NCI-H2196 treated with DMSO at 0.1 percent for 48 hours (cell line): Measurements from ENCODE around the gene DNAH9.

ENCODE experiments used
- DNase-seq: peaks from one replicate; lab custom pipeline; 2025; ENCODE audit not compliant: unreplicated experiment; lab: John Stamatoyannopoulos, UW

DNAH9 gene, protein sequence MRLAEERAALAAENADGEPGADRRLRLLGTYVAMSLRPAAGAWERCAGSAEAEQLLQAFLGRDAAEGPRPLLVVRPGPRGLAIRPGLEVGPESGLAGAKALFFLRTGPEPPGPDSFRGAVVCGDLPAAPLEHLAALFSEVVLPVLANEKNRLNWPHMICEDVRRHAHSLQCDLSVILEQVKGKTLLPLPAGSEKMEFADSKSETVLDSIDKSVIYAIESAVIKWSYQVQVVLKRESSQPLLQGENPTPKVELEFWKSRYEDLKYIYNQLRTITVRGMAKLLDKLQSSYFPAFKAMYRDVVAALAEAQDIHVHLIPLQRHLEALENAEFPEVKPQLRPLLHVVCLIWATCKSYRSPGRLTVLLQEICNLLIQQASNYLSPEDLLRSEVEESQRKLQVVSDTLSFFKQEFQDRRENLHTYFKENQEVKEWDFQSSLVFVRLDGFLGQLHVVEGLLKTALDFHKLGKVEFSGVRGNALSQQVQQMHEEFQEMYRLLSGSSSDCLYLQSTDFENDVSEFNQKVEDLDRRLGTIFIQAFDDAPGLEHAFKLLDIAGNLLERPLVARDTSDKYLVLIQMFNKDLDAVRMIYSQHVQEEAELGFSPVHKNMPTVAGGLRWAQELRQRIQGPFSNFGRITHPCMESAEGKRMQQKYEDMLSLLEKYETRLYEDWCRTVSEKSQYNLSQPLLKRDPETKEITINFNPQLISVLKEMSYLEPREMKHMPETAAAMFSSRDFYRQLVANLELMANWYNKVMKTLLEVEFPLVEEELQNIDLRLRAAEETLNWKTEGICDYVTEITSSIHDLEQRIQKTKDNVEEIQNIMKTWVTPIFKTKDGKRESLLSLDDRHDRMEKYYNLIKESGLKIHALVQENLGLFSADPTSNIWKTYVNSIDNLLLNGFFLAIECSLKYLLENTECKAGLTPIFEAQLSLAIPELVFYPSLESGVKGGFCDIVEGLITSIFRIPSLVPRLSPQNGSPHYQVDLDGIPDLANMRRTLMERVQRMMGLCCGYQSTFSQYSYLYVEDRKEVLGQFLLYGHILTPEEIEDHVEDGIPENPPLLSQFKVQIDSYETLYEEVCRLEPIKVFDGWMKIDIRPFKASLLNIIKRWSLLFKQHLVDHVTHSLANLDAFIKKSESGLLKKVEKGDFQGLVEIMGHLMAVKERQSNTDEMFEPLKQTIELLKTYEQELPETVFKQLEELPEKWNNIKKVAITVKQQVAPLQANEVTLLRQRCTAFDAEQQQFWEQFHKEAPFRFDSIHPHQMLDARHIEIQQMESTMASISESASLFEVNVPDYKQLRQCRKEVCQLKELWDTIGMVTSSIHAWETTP (N-terminal part only)

DNA sequence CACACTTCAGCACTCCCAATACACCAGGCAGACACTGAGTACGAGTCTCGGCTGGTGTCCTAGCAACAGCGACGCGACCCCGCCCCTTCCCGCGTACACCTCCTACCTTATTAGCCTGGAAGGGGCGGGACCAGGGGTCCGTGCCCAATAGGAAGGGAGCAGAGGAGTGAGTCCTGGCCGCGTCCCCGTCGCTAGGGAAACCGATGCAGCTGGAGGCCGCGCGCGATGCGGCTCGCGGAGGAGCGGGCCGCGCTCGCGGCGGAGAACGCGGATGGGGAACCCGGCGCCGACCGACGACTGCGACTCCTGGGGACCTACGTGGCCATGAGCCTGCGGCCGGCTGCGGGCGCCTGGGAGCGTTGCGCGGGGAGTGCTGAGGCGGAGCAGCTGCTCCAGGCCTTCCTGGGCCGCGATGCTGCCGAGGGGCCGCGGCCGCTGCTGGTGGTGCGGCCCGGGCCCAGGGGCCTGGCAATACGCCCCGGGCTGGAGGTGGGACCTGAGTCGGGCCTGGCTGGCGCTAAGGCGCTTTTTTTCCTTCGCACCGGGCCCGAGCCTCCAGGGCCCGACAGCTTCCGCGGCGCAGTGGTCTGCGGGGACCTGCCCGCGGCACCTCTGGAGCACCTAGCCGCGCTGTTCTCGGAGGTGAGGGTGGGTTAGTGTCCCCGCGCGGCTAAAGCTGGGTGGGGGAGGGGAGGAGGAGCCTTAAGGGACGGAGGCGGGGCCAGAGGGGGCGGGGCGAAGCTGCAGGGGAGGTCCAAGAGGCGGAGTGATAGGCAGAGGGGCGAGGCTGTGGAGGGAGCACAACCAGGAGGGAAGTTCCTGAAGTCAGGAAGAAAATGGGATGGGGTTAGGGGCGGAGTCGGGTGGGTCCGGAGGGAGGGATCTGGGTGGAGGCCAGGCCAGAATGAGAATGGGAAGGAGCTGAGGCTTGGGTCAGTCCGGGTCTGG lies at the start of gene DNAH9:
DNAH9 (plus strand) TSS at position 197 of the 948 bp plus-strand sequence; CDS start at position 226, 29 bp downstream.
- no peak for DNase-seq

DNA sequence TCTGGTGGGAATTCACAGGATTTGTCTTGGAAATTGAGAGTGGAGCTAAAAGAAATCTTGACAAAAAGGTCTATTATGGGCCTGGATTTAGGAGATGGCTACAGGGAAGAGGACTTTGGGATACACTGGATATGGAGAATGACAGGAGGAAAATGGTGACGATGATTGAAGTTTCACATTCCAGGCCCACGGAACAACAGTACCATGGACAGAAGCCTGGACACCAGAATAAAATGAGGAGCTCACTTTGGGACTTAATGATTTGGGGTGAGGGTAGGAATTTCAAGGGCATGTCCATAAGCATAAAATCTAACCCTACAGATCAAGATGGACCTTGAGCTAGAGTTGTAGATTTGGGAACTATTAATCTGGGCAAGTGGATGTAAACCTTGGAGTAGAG lies 47.8 kb upstream of the DNAH9 start:
- DNase-seq = no peak

- no peak for DNase-seq
Observed at GRCh38 chr17:11551442-11551841, 46.8 kb upstream of the DNAH9 start.

DNA sequence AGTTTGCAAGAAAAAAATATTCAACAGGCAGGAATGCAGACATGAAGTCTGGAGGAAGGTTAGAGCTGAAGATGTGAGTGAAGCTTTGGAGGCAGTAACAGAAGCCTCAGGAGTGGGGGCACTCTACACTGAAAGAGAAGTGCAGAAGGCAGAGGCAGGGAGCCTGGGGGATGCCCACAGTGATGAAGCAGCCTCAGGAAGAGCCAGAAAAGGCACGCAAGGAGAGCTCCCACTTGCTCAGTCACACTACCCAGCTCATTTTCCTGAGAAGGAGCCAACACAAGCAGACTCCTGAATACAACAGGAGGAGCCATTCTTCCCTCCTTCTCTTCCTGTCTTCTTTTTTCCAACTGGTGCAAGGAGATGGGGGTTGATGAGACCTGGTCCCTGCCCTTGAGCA lies 45.1 kb upstream of the DNAH9 start:
- no peak for DNase-seq

DNA sequence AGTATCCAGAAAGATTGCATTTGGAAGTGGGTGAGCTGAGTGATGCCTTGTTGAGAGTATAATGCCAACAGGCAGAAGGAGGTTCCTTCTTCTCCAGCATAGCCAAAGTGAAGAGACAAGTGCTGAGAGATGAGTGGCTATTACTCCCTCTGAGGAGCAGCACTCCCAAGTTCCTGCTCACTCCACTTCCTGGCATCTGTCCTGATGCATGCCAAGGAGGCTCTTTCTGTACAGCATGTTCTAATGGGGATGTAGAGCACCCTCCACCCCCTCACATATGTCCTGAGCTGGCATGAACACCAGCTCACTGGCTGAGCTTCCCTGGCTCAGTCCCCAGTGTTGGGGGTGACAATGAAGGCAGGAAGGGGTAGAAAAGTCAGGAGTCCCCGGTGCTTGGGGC lies 44.2 kb upstream of the DNAH9 start:
- no peak for DNase-seq

- no peak for DNase-seq
Observed at GRCh38 chr17:11554542-11554941, 43.7 kb upstream of the DNAH9 start.

DNA sequence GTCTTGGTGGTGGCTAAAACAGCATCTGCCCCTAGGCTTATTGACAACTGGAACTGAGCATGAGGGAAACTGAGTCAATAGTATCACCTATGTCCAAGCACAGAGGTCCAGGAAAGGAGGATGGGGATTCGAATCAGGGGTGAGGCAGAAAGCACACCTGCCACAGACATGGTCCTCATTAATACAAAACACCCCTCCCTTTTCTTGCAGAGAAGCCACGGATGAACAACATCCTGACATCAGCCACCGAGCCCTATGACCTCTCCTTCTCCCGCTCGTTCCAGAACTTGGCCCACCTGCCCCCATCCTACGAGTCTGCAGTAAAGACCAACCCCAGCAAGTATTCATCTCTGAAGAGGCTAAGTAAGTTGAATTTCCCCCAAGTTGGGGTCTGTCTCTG lies 42.7 kb upstream of the DNAH9 start:
- no peak for DNase-seq

DNA sequence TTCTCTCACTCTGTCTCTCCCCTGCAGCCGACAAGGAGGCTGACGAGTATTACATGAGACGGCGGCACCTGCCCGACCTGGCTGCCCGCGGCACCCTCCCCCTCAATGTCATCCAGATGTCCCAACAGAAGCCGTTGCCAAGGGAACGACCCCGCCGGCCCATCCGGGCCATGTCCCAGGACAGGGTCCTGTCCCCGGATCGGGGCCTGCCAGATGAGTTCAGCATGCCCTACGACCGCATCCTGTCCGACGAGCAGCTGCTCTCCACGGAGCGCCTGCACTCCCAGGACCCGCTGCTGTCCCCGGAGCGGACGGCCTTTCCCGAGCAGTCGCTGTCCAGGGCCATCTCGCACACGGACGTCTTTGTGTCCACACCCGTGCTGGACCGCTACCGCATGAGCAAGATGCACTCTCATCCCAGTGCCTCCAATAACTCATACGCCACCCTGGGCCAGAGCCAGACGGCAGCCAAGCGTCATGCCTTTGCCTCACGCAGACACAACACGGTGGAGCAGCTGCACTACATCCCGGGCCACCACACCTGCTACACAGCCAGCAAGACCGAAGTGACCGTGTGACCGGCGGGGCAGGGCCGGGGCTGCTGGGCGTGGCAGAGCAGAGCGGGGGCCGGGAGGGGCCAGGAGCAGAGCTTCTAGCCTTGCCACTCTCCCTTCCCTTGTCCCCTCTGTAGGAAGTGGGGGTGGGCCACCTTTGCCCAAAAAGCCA lies 40.4 kb upstream of the DNAH9 start:
- no peak for DNase-seq

DNA sequence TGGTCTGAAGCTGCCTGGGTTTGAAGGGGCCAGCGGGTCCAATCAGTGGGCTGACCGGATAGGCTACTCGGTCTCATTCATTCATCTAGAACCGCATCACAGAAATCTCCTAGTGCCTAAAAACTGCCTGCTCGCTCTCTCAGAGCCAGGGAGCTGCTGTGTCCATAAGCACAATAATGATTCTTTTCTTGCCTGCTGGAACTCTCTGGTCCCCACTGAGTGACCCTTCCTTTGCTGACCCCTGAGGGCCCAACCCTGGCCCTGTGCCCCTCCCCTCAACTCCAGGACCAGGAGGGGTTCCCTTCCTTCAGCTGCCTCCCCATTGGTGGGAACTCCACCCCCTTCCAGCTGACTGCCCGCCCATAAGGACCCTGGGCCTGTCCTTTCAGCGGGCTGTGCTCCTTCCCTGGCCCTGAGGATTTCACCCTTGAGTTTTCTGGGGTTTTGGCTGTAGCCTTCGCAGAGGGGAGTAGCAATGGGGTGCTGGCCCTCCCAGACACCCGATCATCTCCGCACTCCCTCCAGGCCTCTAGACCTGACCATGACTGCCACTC lies 39.5 kb upstream of the DNAH9 start:
- no peak for DNase-seq

DNA sequence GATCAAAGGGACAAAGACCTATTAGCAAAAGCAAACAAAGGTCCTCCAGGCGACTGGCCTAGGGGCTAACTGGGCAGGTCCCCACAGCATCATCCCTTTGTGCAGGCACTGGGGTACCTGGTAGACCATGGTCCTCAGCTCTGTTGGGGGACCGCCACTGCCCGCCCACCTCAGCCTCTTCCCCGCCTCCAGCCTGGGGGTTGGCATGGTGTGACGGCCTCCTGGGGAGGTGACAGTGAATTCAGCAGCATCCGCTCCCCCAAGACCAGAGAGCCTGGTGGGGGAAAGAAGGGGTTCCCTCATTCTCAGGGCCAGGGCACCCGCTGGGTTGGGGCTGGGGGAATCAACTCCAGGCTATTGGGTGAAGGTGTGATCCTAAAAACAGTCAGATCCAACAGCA lies 38.7 kb upstream of the DNAH9 start:
- DNase-seq = no peak

DNA sequence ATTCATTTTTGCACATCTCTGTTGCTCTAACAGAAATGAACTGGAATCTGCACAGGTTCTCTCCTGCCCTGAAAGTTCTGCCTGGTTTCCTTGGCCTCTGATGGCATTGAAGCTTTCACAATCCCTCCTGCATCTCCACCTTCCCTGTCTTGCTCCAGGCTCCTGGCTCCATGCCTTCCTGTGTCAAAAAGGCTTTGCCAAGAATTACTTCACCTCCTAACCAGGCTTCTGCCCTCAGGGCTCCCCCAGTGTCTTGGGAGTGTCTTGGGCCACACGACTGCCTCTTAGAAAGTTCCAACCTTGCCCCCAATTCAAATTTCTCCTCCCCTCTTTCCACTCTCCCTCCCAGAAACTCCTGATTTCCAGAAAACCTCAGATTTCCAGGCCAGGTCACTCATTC lies 37.0 kb upstream of the DNAH9 start:
- no peak for DNase-seq

- DNase-seq = no peak
Observed at GRCh38 chr17:11561702-11562101, 36.6 kb upstream of the DNAH9 start.

DNA sequence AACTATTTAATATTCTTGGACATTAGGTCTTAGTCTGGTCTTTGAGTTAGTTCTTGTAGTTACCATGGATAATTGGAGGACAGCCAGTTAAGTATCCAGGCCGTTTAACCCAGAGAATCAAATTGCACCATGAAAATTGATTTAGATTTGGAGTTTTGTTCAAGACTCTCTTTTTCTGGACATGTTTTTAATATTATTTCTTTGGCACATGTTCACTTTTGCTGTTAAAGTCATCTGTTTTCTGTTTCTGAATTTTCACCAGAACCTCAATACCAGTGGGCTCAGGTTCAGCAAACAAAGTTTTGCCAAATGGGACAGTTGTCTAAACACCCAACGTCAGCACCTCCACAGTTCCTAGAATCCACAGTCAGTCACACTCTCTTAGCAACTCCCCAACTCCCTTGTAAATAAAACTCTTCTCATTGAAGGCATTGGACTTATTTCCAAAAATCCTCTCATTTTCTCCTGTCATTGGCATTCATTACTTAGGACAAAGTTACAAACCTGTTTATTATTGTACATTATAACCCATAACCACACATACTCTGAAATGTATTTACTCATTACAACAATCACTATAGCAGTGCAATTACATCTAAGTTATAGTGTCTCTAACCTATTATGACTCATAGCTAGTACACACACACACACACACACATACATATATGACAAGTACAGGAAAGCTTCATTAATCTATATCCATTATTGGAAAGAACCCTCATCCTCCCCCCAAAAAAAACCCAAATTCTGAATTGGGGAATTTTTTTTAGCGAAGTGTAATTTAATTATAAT lies 33.5 kb upstream of the DNAH9 start:
- no peak for DNase-seq

DNA sequence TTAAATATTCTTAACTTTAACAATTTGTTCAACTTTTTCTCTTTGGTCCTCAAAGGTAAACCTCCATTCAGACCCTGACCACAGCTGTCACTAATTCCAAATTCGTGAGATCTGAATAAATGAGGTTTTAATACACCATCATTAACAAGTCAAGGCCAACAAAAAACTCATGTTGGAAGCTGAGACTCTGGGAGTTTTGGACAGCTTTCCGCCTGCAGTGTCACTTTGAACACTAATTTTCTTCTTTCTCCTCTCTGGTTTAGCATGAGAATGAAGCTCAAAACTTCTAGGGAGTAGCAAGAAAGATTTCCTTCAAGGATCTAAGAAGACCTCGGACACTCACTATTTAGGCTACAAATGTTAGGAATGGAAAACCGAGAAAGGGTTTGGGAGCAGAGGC lies 32.7 kb upstream of the DNAH9 start:
- no peak for DNase-seq

DNA sequence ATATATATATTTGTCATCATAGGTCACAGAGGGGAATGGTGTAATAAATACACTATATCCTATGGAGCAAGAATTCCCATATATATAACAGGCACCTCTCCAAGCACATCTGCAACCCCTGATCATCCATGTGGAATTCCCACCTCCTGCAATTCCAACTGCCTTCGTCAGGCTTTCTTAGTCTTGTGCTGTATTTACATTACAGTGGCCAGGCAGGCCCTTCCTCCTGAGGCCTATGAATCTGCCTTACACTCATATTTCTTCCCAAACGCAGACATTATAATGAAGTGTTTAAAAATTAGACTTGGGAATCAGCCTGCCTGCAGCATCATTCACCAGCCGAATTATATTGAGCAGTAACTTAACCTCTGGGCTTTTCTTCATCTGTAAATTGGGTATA lies 19.3 kb upstream of the DNAH9 start:
- no peak for DNase-seq

GRCh38 chr17:11580677-11581076 lies 17.6 kb upstream of the DNAH9 start:
- DNase-seq = no peak

- no peak for DNase-seq
Observed at GRCh38 chr17:11582217-11582616, 16.1 kb upstream of the DNAH9 start.

- DNase-seq = no peak
Observed at GRCh38 chr17:11583306-11583992, 14.8 kb upstream of the DNAH9 start.
